ENCODE measurements around the gene FCMR.
"Not testable (repeated sequence)": the region's sequence is repeated elsewhere in the genome, so short reads cannot be mapped to it uniquely, and the experiment has no call there.

The FCMR gene

GRCh38 chr1:206949641-206950040 lies 27.9 kb upstream of the FCMR start:
- DNase-seq (ENCODE audit: low read depth), result no peak

DNA sequence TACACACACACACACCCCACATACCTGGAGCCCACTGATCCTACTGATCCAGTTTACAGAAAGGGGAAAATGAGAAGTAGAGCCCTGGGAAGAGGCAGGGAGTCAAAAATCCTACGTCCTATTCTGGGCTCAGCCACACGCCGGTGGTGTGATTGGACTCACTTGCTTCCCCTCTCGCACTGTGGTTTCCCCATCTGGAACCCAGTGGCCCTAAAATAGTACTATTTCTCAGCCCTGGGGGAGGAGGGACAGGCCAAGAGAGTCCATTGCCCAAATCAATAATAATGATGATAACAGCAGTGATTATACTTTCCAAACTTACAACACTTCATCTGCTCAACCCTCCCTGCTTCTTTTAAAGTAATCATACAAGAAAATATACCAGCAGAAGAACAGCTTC lies 27.5 kb upstream of the FCMR start:
- no peak for DNase-seq (ENCODE audit: low read depth)

DNA sequence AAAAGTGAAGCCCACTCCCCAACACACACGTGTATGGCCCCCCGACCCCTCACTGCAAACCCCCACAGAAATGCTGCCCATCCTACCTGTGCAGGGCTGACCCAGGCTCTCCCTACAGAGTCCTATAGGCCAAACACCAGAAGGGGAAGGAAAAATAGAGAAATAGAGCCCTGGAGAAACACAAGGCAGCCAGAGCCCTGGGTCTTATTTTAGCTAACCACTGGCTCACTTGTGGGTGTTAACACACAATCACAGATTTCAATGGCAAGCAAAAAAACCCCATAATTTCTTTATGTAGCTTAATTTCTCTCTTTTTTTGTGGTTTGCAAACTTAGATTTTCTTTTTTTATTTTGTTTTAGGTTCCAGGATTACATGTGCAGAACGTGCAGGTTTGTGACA lies 25.5 kb upstream of the FCMR start:
- DNase-seq (ENCODE audit: low read depth), result no peak

GRCh38 chr1:206946261-206946660 lies 24.5 kb upstream of the FCMR start, which contains the start of gene PIGR:
Gene PIGR, minus strand, starts transcription at chr1:206946466. Its CDS starts 5,935 bp downstream, at chr1:206940531.
- DNase-seq (ENCODE audit: low read depth), result no peak

DNA sequence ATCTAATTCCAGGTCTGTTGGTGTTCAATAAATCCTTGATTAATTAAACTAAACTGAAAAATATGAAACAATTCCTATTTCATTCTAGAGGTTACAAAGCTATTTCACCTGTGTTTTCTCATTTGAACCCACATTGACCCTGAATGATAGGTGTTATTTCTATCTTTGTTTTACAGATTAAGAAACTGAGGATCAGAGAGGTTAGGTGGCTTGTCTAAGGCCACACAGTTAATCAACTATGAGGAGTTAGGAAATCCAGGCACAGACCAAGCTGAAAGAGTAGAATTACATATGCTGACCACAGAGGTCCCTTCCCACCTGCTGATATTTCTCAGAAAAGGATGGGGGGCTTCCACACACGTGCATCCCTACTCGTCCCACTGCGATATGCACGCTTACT lies 24.0 kb upstream of the FCMR start:
- DNase-seq (ENCODE audit: low read depth), result no peak

- DNase-seq (ENCODE audit: low read depth), result no peak
Observed at GRCh38 chr1:206944703-206945102, 23.0 kb upstream of the FCMR start.

GRCh38 chr1:206941766-206942418 lies 20.2 kb upstream of the FCMR start:
- no peak for DNase-seq (ENCODE audit: low read depth)

DNA sequence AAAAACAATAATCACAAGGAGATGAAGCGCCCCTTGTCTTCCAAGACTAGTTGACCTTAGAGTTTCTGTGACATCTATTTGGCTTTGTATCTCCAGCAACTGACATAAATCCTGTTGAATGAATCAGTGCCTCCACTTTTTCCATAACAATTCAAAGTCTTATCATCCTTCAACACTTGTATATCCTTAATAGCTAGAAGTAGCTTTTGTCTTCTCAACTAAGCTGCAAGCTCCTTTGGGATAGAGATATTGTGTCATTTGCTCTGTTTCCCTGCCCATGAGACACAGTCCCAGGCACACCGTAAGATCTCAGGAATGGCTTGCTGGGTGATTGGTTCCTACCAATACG lies 18.8 kb upstream of the FCMR start:
- DNase-seq (ENCODE audit: low read depth), result no peak

GRCh38 chr1:206939841-206940587 lies 18.3 kb upstream of the FCMR start:
- no peak for DNase-seq (ENCODE audit: low read depth)

DNA sequence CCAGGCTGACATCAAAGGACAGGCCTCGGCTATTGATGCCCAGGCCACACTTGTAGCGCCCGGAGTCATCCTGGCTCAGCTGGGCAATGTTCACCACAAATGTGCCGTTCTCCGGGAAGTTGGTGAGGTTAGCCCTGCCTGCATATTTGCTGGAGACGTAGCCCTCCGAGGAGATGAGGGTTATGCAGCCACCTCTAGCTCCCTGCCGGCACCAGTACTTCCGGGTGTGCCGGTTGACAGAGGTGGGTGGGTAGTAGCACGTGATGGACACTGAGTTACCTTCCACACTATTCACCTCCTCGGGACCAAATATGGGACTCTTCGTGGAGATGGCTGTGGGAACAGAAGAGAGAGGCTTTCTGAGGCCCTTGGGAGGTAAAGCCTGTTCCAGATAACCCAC lies 17.4 kb upstream of the FCMR start:
- no peak for DNase-seq (ENCODE audit: low read depth)

- DNase-seq (ENCODE audit: low read depth), result no peak
Observed at GRCh38 chr1:206937425-206937824, 15.7 kb upstream of the FCMR start.

DNA sequence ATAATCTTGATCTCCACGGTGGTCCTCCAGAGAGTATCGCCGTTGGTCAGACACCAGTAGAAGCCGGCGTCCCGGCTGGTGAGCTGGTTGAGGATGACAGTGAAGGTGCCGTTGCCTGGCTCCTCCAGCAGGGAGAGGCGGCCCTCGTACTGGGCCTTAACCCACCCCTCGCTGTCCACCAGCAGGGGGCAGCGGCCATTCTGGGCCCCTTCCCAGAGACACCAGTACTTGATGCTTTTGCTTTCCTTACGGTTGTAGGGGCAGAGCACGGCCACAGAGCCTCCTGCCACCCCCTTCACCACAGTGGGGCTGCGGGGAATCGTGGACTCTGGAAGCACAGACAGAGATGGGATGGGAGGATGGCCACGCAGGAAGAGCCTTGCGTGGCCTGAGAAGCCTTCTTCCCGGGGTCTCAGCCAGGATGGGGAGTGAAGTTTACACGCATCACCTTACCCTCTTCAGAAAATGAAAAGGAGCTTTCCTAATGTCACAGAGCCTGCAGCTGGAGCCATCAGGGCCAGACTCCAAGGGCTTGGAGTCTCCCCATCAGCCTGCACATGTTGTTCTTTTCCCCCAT lies 13.8 kb upstream of the FCMR start:
- DNase-seq (ENCODE audit: low read depth), result peak; percentile 47

- peak; percentile 47 for DNase-seq (ENCODE audit: low read depth)
Observed at GRCh38 chr1:206933333-206933945, 11.7 kb upstream of the FCMR start.

DNA sequence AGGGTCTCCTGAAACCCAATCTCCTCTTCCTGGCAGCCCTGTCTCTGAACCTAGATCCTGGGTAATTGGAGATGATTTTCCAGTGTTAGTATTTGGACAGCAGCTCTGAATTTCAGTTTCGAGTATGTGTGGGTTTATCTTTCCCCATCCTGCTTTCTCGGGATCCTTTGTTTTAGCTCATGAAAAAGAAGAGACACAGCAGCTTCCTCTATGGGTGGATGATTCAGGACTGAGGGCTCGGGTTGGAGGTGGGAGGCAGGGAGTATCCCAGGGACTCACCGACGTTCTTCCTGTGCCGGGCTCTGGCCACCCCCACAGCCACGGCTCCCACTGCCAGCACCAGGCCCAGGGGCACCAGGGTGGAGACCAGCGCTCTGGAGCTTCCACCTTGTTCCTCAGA lies 10.4 kb upstream of the FCMR start:
- no peak for DNase-seq (ENCODE audit: low read depth)

GRCh38 chr1:206931709-206932108 lies 10.0 kb upstream of the FCMR start:
- DNase-seq (ENCODE audit: low read depth), result no peak

DNA sequence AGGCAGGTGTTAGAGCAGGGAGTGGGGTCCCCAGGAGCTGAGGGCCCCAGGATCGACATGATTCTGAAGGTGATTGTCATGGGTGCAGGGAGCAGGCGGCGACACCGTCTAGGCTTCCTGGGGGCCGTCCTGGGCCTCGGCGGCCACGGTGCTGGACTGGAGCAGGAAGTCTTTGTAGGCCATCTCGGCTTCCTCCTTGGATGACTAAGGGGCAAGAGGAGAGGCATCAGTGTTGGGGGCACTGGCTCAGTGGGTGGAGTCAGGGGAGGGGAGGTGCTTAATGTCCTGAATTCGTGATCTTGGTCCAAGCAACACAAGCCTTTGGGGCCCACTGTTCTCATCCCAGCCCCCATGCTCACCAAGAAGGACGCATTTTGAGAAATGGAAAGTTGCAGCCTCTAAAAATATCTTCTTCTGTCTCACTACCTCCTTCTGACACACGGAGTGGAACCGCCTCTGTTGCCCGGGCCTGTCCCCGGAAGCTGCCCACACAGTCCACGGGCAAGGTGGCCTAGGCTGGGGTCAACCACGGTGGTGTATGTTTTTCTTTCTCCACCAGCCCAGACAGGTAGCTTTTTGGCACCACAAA lies 8.6 kb upstream of the FCMR start:
- DNase-seq (ENCODE audit: low read depth), result no peak

GRCh38 chr1:206929524-206929923 lies 7.8 kb upstream of the FCMR start:
- DNase-seq (ENCODE audit: low read depth), result no peak

- no peak for DNase-seq (ENCODE audit: low read depth)
Observed at GRCh38 chr1:206926286-206926685, 4.5 kb upstream of the FCMR start.

DNA sequence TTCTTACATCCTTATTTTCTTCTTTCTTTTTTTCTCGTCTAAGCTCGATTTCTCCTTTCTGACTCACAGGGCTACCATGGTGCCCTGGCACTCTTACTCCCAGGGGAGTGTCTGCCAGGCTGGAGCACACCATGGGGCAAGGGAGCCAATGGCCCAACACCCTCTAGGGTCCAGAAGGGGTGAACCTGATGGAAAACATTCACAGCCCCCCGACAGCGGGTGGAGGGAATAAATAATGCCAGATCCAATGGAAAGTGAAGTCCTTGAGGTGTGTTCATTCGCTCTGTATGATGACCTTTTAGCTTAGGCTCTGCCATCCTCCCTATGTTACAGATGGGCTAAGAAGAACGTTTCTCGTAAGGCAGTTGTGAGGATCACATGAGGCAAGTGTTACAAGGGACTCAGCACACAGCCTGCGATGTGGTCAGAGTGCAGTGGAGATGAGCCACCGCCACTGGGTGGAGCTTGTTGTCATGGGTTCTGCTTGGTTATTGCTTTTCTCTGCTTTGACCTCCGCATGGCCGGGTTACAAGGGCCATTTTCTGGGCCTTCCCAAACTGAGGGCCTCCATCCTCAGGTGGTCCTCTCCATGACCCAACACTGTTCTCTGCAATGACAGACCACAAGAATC lies 3.5 kb upstream of the FCMR start:
- no peak for DNase-seq (ENCODE audit: low read depth)

DNA sequence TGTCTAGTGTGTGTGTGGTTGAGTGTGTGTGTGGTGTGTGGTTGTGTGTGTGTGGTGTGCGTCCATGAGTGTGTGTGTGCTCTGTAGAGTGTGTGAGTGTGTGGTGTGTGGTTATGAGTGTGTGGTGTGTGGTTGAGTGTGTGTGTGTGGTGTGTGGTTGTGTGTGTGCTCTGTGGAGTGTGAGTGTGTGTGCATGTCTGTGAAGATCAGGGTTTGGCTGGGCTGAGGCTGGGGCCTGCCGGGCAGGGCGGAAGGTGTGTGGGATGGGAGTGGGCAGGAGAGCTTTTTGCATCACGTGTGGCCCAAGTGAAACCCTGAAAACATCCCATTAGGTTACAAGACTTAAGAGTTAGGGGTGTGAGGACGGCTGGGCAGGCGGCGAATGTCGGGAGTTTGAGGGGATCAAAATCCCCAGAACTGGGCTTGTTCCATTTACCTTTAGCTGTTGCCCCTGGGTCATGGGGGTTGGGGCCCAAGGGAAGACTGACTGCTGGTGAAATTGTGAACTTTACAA lies 2.9 kb upstream of the FCMR start:
- no peak for DNase-seq (ENCODE audit: low read depth)

DNA sequence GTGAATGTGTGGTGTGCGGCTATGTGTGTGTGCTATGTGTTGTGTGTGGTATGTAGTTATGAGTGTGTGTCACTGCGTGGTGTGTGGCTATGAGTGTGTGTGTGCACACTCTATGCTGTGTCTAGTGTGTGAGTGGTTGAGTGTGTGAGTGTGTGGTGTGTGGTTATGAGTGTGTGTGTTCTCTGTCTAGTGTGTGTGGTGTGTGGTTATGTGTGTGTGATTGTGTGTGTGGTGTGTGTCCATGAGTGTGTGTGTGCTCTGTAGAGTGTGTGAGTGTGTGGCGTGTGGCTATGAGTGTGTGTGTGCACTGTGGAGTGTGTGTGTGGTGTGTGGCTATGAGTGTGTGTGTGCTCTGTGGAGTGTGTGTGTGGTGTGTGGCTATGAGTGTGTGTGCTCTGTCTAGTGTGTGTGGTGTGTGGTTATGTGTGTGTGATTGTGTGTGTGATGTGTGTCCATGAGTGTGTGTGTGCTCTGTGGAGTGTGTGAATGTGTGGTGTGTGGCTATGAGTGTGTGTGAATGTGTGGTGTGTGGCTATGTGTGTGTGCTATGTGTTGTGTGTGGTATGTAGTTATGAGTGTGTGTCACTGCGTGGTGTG lies 2.3 kb upstream of the FCMR start:
- not testable (repeated sequence) for DNase-seq (ENCODE audit: low read depth)

Measured in ELR (cell line).